ENCODE results near the gene TNRC6A.

TNRC6A gene

DNA sequence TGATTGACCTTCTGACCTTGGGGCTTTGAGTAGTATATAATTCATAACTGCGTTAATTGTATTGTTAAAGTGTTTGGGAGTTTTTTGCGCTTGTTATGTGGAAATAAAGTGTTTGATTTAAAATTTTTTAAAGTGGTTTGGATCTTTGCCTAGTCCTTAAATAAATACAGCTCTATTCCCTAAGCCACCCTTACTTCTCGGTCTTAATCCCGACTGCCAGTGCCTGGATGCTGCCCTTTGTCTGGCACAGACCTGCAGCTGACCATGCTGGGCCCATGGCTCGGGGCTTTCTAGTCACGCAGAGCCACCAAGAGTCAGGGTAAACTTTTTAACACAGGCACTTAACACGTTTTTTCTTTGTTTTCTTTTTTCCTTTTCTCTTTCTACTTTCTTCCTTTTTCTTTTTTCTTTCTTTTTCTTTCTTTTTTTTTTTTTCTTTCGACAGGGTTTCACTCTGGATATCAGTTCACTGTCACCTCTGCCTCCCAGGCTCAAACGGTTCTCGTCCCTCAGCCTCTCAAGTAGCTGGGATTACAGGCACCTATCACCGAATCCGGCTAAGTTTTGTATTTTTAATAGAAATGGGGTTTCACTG is 96.7 kb downstream of the TNRC6A start:
- Histone ChIP-seq H3K36me3 (ENCODE audit: insufficient read depth, low read length) (peaks cover 34% of the 10 kb centered on the region; the same call in 1 of the 2 replicates), H3F3A (ENCODE audit: low read depth) (no peaks in the 10 kb centered on the region), H3K79me2 (ENCODE audit: insufficient read depth, low read length) (no peaks in the 10 kb centered on the region), H2AFZ (ENCODE audit: low read length) (no peak overlapping the region), H3K27me3 (ENCODE audit: insufficient read depth, low read length, poor library complexity, severe bottlenecking) (no peaks in the 10 kb centered on the region), H3K4me2 (ENCODE audit: low read depth, low read length, poor library complexity, severe bottlenecking) (no peak overlapping the region), H3K9me2 (replicated peaks; ENCODE audit: low read depth, low read length) (no peaks in the 10 kb centered on the region), H3K9ac (ENCODE audit: low read depth, low read length, poor library complexity, severe bottlenecking) (no peak overlapping the region), H3K4me1 (ENCODE audit: insufficient read depth, low read length, poor library complexity, severe bottlenecking) (no peaks in the 10 kb centered on the region), H4K20me1 (ENCODE audit: insufficient read depth, low read length, poor library complexity, severe bottlenecking) (no peaks in the 10 kb centered on the region), H3K9me3 (ENCODE audit: insufficient read depth, low read depth, low read length) (no peaks in the 10 kb centered on the region), H3K4me3 (ENCODE audit: low read length, poor library complexity, severe bottlenecking) (no peak overlapping the region)
- no peak for TF ChIP-seq EZH2phosphoT487 (IDR thresholded peaks at IDR 0.05; ENCODE audit: borderline replicate concordance)
- TF ChIP-seq, protein P1, sequence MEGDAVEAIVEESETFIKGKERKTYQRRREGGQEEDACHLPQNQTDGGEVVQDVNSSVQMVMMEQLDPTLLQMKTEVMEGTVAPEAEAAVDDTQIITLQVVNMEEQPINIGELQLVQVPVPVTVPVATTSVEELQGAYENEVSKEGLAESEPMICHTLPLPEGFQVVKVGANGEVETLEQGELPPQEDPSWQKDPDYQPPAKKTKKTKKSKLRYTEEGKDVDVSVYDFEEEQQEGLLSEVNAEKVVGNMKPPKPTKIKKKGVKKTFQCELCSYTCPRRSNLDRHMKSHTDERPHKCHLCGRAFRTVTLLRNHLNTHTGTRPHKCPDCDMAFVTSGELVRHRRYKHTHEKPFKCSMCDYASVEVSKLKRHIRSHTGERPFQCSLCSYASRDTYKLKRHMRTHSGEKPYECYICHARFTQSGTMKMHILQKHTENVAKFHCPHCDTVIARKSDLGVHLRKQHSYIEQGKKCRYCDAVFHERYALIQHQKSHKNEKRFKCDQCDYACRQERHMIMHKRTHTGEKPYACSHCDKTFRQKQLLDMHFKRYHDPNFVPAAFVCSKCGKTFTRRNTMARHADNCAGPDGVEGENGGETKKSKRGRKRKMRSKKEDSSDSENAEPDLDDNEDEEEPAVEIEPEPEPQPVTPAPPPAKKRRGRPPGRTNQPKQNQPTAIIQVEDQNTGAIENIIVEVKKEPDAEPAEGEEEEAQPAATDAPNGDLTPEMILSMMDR (conservative IDR thresholded peaks at IDR 0.05; ENCODE audit: low read length) = no peak

DNA sequence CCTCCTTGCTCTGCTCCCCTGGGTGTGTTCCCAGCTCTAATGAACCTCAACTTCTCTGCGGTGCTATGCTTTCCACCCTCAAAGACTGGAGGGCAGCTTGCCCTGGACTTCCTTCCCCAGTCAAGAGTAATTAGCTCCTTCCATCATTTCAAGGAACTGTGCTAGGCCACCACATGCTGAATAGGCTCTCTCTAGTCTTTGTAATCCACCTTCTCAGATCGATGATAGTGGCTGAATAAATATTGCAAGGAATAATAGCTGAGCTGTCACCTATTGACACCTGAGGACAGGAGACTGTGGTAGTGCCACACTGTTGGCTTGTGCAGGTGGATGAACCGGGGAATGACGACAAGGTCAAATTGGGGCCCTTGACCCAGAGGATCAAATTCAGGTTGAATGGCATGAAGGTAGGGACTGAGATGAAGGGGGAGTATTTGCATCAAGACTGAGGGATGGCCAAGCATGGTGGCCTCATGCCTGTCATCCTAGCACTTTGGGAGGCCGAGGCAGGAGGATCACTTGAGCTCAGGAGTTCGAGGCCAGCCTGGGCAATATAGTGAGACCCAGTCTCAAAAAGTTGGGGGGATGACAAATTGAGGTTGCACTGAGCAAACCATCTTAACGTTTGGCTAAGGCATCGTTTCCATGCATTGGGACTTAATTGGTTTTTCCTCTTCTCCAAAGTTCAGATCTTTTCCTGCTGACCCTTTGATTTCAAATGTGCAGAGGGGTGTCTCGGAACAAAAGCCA is 97.5 kb downstream of the TNRC6A start:
- Histone ChIP-seq H3F3A (ENCODE audit: low read depth) (no peaks in the 10 kb centered on the region), H3K9me3 (ENCODE audit: insufficient read depth, low read depth, low read length) (no peaks in the 10 kb centered on the region), H3K4me3 (ENCODE audit: low read length, poor library complexity, severe bottlenecking) (no peak overlapping the region), H3K79me2 (ENCODE audit: insufficient read depth, low read length) (no peaks in the 10 kb centered on the region), H3K36me3 (ENCODE audit: insufficient read depth, low read length) (peaks cover 26% of the 10 kb centered on the region; the same call in 1 of the 2 replicates), H3K4me1 (ENCODE audit: insufficient read depth, low read length, poor library complexity, severe bottlenecking) (no peaks in the 10 kb centered on the region), H2AFZ (ENCODE audit: low read length) (no peak overlapping the region), H3K9ac (ENCODE audit: low read depth, low read length, poor library complexity, severe bottlenecking) (no peak overlapping the region), H3K9me2 (replicated peaks; ENCODE audit: low read depth, low read length) (no peaks in the 10 kb centered on the region), H3K4me2 (ENCODE audit: low read depth, low read length, poor library complexity, severe bottlenecking) (no peak overlapping the region), H3K27me3 (ENCODE audit: insufficient read depth, low read length, poor library complexity, severe bottlenecking) (no peaks in the 10 kb centered on the region), H4K20me1 (ENCODE audit: insufficient read depth, low read length, poor library complexity, severe bottlenecking) (no peaks in the 10 kb centered on the region)
- TF ChIP-seq EZH2phosphoT487 (IDR thresholded peaks at IDR 0.05; ENCODE audit: borderline replicate concordance) = no peak

DNA sequence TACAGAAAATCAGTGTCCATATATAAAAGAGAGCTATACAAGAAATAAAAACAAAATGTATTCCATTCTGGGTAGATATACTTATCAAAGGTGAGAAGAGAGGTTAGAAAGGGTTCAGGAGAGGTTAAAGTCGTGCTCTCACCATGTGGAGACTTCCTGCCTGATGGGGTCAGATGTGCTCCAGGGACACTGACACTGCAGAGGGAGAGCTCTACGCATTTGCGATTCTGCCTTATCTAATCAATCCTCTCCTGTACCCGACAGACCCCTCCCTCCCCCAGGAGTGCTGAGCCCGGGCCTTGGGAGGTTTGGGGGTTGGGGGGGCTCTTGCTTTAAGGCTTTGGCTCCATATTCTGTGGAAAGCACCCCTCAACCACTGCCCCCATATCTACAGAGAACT is 99.7 kb downstream of the TNRC6A start:
- no peak for TF ChIP-seq EZH2phosphoT487 (IDR thresholded peaks at IDR 0.05; ENCODE audit: borderline replicate concordance)
- TF ChIP-seq, protein P1 (conservative IDR thresholded peaks at IDR 0.05; ENCODE audit: low read length) = no peak
- H3K36me3 ChIP-seq (ENCODE audit: insufficient read depth, low read length) = peaks cover 8% of the 10 kb centered on the region; the same call in 1 of the 2 replicates
- H3K4me3 ChIP-seq (ENCODE audit: low read length, poor library complexity, severe bottlenecking) = no peak overlapping the region
- no peaks in the 10 kb centered on the region for H3K27me3 ChIP-seq (ENCODE audit: insufficient read depth, low read length, poor library complexity, severe bottlenecking)
- no peaks in the 10 kb centered on the region for H3K9me3 ChIP-seq (ENCODE audit: insufficient read depth, low read depth, low read length)
- H3F3A ChIP-seq (ENCODE audit: low read depth) = no peaks in the 10 kb centered on the region
- H4K20me1 ChIP-seq (ENCODE audit: insufficient read depth, low read length, poor library complexity, severe bottlenecking) = no peaks in the 10 kb centered on the region
- H3K79me2 ChIP-seq (ENCODE audit: insufficient read depth, low read length) = no peaks in the 10 kb centered on the region
- no peaks in the 10 kb centered on the region for H3K9me2 ChIP-seq (replicated peaks; ENCODE audit: low read depth, low read length)
- no peak overlapping the region for H2AFZ ChIP-seq (ENCODE audit: low read length)
- H3K4me2 ChIP-seq (ENCODE audit: low read depth, low read length, poor library complexity, severe bottlenecking) = no peak overlapping the region
- no peak overlapping the region for H3K9ac ChIP-seq (ENCODE audit: low read depth, low read length, poor library complexity, severe bottlenecking)
- no peaks in the 10 kb centered on the region for H3K4me1 ChIP-seq (ENCODE audit: insufficient read depth, low read length, poor library complexity, severe bottlenecking)
